GM21786 (cell line): ENCODE results near the gene HRK.
"Not testable (repeated sequence)": the region's sequence is repeated elsewhere in the genome, so short reads cannot be mapped to it uniquely, and the experiment has no call there.

Experiments
- ATAC-seq: cut with Tn5 transposase; IDR thresholded peaks from one replicate; pipeline ENCODE4 v1.9.1; 2021; ENCODE audit not compliant: unreplicated experiment

HRK gene

DNA sequence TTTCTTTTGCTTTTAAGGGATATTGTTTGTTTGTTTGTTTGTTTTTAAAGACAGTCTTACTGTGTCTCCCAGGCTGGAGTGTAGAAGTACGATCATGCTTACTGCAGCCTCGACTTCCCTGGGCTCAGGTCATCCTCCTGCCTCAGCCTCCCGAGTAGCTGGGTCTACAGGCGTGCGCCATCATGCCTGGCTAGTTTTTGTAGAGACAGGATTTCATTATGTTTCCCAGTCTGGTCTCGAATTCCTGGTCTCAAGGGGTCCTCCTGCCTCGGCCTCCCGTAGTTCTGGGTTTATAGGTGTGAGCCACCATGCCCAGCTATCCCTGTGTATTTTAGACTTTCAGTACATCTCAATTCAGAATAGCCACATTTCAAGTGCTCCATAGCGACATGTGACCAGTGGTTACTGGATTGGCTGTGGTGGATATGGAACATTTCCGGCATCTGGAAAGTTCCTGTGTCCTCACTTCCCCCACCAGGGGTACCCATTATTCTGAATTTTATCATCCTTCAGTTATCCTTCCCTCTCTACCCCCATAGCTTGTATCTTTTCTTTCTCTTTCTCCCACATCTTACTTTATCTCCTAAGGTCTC lies 61.1 kb downstream of the HRK start:
- no peak for ATAC-seq

- ATAC-seq = peak; percentile 81
Observed at GRCh38 chr12:116818948-116819832, 62.1 kb downstream of the HRK start.

DNA sequence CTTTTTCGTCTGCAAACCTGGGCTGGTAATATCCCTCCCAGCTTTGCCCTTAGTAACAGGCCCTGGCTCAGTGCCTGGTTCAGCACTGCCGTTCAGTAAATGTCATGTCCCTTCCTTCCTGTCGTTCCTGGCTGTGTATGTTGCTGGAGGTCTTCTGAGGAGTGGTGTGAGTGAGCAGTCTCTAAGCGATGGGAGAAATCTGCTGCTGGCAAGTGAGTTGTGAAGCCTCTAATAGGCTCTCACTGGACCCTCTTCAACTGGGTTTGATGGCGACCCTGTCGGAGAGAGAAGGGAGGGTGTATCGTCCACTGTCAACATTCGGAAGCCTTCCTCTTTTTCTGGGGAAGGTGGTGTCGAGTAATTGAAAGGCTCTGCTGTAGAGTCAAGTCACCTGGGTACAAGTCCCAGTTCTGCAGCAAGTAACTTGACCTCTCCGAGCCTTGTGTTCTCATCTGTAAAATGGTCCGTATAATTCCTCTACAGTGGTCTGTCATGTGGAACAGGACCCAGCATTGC lies 62.8 kb downstream of the HRK start:
- peak; percentile 18 for ATAC-seq

- not testable (repeated sequence) for ATAC-seq
Observed at GRCh38 chr12:116814766-116815165, 66.5 kb downstream of the HRK start.

DNA sequence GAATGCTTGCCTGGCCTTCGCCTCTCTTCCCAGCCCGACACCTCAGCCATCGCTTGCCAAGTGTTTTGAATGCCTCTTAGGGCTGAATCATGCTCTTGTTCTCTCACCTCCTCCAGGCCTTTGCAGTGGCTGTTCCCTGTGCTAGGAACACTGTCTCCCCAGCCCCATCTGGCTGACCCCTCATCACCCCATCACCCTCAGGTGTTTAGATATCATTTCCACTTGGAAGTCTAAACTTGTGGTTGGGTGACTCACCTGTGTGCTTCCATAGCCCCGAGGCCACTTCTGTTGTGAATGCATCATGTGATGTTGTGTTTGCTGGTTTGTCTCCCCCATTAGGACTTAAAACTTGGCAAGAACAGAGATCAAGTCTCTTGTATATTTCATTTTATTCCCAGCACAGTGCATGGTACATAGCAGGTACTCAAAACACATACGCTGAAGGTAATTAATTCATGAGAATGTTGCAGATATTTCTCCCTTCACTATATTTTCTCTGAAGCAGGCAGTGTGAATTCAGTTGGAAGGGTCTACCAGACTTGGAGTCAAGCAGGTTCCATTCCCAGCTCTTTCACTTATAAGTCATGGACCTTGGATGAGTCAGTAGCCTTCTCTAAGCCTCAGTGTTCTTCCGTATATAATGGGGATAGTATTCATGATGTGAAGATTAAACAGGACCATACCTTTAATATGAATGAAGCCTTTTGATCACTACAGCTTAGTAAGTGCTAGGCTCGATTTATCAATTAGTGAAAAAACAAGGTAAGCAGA lies 67.8 kb downstream of the HRK start:
- ATAC-seq = no peak

DNA sequence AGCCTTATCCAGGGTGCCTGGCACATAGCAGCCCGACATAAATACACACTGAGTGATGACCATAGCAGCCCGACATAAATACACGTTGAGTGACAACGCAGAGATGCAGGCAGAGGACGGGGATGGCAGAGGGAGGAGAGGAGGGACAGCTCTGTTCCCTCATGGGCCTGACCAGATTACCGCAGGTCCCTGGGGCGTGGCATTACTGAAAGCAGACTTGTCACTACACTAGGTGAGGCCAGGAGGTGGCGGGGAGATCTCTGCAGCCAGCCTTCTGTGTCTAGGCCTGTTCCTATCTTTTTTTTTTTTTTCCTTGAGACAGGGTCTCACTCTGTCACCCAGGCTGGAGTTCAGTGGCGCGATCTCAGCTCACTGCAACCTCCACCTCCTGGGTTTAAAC lies 69.0 kb downstream of the HRK start:
- no peak for ATAC-seq

DNA sequence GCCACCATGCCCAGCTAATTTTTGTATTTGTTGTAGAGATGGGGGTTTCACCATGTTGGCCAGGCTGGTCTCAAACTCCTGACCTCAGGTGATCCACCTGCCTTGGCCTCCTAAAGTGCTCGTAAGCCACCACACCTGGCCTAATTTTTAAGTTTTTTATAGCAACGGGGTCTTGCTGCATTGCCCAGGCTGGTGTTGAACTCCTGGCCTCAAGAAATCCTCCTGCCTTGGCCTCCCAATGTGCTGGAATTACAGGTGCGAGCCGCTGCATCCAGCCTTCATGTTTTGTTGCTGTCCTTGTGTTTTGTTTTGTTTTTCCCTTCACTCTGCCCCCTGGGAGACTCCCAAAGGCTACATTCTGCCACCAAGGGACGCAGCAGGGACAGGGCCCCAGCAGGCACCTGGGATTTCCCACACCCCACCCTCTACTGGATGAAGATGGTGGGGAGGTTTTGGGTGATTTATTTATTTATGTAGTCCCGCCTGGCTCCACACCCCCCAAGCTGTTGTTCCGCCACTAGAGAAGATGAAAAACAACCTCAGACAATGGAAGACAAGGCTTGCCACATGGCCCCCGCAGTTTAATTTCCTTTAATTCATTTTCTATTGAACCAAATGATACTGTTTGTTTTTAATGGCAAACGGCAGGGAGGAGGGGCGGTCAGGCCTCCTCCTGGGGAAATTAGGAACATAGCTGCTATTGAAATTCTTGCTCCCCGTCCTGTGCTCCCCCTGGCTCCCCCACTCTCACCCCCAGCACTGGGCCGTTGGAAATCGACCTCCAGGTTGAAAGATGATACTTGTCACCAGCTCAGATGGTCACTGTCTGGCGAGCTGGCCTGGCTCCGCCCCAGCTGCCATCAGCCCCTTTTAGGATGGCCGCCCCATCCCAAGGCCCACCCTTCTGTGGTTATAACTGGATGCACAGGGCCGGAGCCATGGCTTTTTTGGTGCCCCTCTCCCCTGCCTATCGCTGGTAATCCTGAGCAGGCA lies 72.8 kb downstream of the HRK start:
- ATAC-seq = no peak

DNA sequence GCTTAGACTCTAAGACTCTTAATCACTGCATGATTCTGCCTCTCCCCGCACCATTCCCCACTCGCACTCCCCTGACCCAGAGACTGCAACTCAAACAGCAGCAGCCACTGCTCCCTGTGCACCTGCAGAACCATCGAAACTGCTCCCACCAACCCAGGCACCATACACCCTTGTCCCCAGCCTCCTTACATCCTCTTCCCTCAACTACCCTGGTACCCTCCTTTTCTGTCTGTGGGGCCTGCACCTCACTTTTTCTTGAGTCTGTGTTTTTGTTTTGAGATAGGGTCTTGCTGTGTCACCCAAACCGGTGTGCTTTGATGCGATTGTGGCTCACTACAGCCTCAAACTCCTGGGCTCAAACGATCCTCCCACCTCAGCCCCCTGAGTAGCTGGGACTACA lies 73.7 kb downstream of the HRK start:
- ATAC-seq = no peak

DNA sequence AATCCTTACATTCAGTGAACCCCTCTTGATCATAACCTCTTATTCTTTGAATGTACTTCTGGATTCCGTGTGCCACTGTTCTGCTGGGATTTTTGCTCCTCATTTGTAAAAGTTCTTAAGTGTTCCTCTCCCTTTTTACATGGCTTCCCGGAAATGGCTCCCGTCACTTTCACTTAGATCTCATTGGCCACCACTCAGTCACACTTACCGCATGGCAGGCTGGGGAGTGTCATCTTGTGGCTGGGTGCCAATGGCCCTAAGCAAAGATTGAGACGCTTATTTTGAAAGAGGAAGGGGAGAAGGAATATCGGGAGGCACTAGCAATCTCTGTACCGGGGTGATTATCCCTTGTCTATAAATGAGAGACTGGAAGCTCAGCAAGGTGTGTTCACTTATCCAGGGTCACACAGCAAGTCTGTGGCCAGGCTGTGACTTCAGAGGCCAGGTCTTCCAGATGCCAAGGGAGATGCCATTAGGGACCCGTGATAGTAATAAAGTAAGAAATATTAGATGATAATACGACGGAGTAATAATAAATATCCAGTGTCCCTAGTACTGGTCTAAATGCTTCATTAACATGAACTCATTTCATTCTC lies 74.3 kb downstream of the HRK start:
- ATAC-seq = no peak
